ENCODE measurements around the gene OR10H2.

GRCh38 chr19:15696654-15697194, 31.1 kb upstream of the OR10H2 start:
- TF ChIP-seq POLR2A (IDR thresholded peaks at IDR 0.05; ENCODE audit: control extremely low read depth in 1 of 2, low read depth in 2 of 2, low read length in 2 of 2): no peak
- TF ChIP-seq RXRA (IDR thresholded peaks at IDR 0.05; ENCODE audit: insufficient read depth, low read depth, low read length): no peak
- no peak for TF ChIP-seq CTCF (IDR thresholded peaks at IDR 0.05; ENCODE audit: control extremely low read depth in 1 of 3, insufficient read depth in 1 of 3, low read depth in 1 of 3, low read length in 3 of 3)
- TF ChIP-seq SUZ12 (IDR thresholded peaks at IDR 0.05; ENCODE audit: low read length): no peak
- TF ChIP-seq EZH2 (IDR thresholded peaks at IDR 0.05; ENCODE audit: low read depth, low read length, severe bottlenecking): no peak
- no peak for TF ChIP-seq EP300 (IDR thresholded peaks at IDR 0.05; ENCODE audit: borderline replicate concordance in 1 of 2, low read depth in 2 of 2, low read length in 2 of 2)
- TF ChIP-seq JUN (IDR thresholded peaks at IDR 0.05; ENCODE audit: low read depth, low read length): no peak
- TF ChIP-seq TAF1 (IDR thresholded peaks at IDR 0.05; ENCODE audit: low read depth, low read length): no peak
- TF ChIP-seq TEAD4 (IDR thresholded peaks at IDR 0.05; ENCODE audit: low read depth, low read length): no peak
- TF ChIP-seq BCL11A (IDR thresholded peaks at IDR 0.05; ENCODE audit: low read depth in 2 of 2, low read length in 2 of 2): no peak

Measured in H1 (cell line).